Measurements from ENCODE around the gene KRTAP4-11.
"Not testable (repeated sequence)": the region's sequence is repeated elsewhere in the genome, so short reads cannot be mapped to it uniquely, and the experiment has no call there.

The KRTAP4-11 gene

DNA sequence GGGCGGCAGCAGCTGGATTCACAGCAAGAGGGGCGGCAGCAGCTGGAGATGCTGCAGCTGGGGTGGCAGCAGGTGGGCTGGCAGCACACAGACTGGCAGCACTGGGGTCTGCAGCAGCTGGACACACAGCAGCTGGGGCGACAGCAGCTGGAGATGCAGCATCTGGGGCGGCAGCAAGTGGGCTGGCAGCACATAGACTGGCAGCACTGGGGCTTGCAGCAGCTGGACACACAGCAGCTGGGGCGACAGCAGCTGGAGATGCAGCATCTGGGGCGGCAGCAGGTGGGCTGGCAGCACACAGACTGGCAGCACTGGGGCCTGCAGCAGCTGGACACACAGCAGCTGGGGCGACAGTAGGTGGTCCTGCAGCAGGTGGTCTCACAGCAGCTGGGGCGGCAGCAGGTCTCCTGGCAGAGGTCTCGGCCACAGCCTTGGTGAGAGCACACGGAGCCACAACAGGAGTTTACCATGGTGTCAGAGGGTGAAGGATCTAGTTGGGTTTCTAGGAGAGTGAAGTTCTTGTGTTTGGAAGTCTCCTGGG, at the start of gene KRTAP4-11:
KRTAP4-11 (minus strand) TSS at position 528 of the 541 bp plus-strand sequence; CDS start at position 470, 58 bp downstream.
- not testable (repeated sequence) for DNase-seq

DNA sequence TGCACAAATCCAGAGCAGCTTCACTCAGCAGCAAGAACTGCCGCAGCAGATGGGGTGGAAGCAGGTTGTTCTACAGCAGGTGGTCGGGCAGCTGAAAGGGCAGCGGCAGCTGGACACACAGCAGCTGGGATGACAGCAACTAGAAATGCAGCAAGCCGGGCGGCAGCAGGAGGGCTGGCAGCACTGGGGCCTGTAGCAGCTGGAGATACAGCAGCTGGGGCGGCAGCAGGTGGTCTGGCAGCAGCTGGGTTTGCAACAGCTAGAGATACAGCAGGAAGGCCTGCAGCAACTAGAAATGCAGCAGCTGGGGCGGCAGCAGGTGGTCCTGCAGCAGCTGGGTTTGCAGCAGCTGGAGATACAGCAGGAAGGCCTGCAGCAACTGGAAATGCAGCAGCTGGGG, 49.4 kb upstream of the KRTAP4-11 start:
- DNase-seq = no peak

DNA sequence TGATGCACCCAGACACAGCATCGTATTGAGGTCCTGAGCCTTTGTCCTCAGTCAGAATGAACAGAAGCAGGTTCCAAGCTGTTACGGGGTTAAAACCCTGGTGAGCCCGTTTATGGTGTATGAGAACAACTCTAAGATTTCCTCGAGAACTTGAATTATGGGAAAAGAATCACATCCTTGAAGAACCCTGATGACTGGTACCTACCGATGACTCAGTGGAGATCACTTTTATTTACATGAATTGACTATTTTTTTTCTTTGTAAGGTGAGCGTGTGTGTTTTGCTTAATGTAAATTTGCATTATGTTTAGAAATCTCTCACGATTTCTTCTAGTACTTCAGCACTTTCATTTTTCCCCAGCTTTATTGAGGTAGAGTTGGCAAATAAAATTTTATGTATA, 45.7 kb upstream of the KRTAP4-11 start:
- DNase-seq = no peak

DNA sequence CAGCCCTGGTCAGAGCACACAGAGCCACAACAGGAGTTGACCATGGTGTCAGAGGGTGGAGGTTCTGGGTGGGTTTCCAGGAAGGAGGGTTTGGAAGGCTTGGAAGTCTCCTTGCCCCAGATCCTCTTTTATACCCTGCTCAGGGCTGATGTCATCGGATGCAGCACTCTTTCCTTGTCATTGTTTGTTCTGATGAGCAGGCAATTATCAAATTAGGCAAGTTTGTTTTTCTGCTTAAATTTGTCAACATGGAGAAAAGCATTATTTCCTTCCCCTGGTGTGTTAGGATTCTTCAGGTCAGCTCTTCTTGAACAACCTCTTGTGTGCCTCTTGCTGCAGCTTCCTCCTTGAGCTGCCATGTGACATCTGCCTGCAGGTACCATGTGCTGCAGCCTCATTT, 42.5 kb upstream of the KRTAP4-11 start, which contains the start of gene KRTAP4-4:
KRTAP4-4 (minus strand) TSS at position 101 of the 400 bp plus-strand sequence; CDS start at position 44, 57 bp downstream.
- no peak for DNase-seq

DNA sequence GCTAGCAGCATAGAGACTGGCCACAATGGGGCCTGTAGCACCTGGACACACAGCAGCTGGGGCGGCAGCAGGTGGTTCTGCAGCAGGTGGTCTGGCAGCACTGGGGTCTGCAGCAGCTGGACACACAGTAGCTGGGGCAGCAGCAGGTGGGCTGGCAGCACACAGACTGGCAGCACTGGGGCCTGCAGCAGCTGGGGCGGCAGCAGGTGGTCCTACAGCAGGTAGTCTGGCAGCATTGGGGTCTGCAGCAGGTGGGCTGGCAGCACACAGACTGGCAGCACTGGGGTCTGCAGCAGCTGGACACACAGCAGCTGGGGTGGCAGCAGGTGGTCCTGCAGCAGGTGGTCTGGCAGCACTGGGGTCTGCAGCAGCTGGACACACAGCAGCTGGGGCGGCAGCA, 42.0 kb upstream of the KRTAP4-11 start:
- DNase-seq = not testable (repeated sequence)

DNA sequence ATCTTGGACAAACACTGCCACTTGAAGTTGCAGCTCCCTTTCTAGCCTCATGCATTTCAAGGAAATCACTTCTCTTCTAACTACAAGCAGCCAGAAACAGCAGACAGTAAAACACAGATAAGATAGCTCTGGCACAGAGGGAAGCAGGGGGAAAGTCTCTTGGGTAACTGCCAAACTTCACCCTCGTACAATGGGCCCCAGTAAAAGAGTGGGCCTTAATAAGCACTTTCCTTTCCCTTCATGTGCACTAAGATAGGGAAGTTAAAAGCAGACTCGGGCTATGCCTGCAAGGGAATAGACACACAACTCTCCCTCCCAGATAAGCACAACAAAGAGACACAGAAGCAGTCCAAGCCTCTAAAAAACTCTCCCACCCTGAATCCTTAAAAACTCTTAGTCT, 35.7 kb upstream of the KRTAP4-11 start:
- no peak for DNase-seq

DNA sequence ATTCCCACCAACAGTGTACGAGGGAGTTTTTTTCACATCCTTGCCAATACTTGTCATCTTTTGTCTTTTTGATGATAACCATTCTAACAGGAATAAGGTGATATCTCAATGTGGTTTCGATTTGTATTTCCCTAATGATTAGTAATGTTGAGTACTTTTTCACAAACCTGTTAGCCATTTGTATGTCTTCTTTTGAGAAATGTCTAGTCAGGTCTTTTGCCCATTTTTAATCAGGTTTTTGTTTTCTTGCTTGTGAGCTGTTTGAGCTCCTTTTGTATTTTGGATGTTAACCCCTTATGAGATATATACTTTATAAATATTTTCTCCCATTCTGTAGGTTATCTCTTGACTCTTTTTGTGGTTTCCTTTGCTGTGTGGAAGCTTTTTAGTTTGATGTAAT, 33.4 kb upstream of the KRTAP4-11 start:
- DNase-seq = no peak

DNA sequence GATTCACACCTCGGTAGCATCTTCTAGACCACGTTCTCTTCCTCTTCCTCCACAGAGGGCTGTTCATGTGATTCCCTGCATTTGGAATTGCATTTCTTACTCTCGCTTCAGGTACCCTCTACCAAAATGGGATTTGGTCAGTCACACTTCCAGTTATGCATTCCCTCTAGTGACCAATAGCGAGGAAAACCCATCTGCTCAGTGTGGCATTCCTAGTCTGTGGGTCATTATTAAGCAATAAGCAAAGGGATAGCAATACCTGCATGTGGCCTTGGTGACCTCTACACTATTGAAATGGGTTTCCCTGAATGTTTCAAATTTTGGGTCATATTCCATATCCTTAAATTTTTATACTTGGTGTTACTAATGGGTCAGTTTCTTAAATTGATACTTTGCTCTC, 31.9 kb upstream of the KRTAP4-11 start:
- no peak for DNase-seq

DNA sequence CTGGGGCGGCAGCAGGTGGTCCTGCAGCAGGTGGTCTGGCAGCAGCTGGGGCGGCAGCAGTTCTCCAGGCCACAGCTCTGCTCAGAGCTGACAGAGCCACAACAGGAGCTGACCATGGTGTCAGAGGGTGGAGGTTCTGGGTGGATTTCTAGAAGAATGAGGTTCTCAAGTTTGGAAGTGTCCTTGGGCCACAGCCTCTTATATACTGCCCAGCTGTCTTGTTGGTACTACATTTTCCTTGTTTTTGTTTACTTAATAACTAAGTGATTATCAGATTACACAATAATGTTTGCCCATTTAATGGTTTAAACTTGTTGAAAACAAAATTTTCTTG, 31.4 kb upstream of the KRTAP4-11 start, which contains the start of gene KRTAP4-5:
KRTAP4-5 (minus strand) TSS at position 174 of the 334 bp plus-strand sequence; CDS start at position 116, 58 bp downstream.
- DNase-seq = no peak

DNA sequence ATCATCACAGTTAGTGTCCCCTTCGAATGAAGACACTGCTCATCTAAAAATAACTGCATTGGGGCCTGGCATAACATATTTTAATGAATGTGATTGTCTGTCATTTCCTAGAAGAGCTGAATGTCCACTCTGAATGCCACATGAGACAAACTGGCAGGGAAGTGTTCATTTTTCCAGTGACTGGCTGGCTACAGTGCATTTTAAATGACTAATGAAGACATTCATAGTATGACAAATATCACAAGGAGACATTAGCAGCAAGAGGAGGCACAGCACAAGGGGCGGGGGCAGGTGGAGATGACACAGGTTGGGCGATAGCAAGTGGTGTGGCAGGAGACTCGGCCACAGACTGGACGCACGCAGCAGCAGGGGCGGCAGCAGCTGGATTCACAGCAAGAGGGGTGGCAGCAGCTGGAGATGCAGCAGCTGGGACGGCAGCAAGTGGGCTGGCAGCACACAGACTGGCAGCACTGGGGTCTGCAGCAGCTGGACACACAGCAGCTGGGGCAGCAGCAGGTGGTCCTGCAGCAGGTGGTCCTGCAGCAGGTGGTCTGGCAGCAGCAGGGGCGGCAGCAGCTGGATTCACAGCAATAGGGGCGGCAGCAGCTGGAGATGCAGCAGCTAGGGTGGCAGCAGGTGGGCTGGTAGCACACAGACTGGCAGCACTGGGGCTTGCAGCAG, 30.9 kb upstream of the KRTAP4-11 start:
- not testable (repeated sequence) for DNase-seq

DNA sequence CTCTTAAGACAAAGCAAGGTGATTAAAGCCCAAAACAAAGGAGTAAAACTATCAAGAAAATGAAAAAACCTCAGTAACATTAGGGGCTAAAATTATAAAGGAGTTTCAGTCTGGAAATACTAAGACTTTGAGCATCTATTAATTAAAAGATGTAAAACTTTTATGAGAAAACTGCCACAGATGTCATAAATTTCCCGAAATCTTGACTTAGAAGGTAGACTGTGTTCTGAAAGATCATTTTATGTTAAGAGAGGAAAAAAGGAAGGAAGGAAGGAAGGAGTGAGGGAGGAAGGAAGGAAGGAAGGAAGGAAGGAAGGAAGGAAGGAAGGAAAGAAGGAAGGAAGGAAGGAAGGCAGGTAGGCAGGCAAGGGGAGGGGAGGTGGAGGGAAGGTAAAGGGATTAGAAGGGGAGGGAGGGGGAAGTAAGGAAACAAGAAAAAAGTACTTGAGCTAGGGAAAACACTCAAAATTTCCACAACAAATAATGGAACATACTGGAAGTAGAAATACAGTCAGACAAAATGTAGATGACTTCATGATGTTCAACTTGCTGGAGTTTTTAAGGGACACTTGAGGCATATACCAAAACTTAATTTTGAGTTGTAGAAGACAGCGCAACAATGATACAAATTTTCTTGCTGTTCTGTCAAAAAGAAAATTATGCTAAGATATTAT, 29.5 kb upstream of the KRTAP4-11 start:
- no peak for DNase-seq

DNA sequence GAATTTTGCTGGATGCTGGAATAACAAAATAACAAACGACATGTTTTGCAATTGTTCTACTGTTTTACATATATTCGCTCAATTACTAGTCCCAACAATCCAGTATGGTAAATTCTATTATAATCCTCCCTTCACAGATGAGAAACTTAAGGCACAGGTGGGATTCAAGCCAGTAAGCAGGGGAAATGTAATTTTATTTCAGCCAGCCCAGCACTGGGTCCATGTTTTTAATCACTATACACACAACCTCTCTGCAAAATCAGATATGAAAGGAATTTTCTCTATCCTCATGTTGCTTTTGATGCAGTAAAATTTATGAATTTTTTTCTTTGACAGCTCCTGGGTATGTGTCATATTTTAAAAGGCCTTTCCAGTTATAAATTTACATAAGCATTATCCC, 27.1 kb upstream of the KRTAP4-11 start:
- no peak for DNase-seq

DNA sequence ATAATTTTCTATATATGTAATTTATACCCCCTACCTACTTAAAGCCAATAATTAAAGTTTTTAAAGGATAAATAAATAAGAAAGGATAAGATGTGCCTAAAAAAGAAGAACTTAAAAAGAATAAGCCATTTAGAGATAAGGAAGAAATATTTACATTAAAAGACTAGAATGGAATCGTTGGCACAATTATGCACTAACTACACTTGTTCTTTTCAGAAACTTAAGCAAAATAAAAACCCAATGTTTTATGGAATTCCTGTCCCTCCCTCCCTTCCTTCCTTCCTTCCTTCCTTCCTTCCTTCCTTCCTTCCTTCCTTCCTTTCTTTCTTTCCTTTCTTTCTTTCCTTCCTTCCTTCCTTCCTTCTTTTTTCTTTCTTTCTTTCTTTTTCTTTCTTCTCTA, 26.7 kb upstream of the KRTAP4-11 start:
- DNase-seq = no peak

DNA sequence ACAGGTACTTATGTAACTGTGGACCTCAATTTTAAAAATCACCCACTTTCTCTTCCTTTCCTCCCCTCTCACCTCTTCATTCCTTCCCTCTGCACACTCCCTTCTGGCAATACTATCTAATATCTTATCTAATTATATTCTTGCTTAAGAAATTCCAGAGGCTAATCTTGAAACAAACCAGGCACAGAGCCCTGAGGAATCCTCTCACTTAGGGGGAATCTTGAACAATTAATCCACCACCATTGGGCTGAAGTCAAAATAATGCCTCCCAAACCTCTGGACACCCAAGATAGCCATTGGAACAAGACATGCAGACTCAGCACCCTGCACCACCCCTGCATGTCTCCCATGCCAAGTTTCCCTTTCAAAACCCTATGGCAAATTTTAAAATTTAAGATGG, 23.2 kb upstream of the KRTAP4-11 start:
- no peak for DNase-seq

DNA sequence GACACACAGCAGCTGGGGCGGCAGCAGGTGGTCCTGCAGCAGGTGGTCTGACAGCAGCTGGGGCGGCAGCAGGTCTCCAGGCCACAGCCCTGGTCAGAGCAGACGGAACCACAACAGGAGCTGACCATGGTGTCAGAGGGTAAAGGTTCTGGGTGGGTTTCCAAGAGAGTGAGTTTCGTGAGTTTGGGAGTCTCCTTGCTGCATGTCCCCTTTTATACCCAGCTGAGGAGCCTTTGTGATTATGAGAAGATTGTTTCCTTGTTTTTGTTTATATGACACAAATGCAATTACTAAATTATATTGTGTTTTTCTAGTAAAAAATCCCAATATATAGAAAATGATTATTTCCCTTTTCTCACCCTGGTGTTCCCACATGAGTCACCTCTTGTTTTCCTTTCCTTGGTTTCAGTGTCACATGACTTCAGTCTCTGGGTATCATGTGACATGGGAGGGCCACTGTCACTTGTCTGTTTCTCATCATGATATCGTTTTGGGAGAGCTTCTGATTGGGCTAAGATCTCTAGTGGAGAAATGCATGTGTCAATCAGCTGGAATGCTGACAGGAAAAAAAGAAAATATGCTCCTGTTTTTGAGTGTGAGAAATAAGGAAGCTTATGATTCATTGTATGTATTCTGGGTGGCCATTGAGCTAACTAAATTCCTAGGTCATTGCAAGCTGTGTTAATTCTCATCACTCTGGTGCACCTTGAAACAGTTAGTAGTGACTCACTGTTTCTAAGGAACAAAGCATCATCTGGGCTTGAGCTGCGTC, 22.4 kb upstream of the KRTAP4-11 start, which contains the start of gene KRTAP4-6:
KRTAP4-6 (minus strand) TSS at position 185 of the 772 bp plus-strand sequence; CDS start at position 128, 57 bp downstream.
- no peak for DNase-seq

DNA sequence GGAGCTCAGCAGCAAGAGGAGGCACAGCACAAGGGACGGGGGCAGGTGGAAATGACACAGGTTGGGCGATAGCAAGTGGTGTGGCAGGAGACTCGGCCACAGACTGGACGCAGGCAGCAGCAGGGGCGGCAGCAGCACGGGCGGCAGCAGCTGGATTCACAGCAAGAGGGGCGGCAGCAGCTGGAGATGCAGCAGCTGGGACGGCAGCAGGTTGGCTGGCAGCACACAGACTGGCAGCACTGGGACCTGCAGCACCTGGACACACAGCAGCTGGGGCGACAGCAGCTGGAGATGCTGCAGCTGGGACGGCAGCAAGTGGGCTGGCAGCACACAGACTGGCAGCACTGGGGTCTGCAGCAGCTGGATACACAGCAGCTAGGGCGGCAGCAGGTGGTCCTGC, 21.7 kb upstream of the KRTAP4-11 start:
- not testable (repeated sequence) for DNase-seq

DNA sequence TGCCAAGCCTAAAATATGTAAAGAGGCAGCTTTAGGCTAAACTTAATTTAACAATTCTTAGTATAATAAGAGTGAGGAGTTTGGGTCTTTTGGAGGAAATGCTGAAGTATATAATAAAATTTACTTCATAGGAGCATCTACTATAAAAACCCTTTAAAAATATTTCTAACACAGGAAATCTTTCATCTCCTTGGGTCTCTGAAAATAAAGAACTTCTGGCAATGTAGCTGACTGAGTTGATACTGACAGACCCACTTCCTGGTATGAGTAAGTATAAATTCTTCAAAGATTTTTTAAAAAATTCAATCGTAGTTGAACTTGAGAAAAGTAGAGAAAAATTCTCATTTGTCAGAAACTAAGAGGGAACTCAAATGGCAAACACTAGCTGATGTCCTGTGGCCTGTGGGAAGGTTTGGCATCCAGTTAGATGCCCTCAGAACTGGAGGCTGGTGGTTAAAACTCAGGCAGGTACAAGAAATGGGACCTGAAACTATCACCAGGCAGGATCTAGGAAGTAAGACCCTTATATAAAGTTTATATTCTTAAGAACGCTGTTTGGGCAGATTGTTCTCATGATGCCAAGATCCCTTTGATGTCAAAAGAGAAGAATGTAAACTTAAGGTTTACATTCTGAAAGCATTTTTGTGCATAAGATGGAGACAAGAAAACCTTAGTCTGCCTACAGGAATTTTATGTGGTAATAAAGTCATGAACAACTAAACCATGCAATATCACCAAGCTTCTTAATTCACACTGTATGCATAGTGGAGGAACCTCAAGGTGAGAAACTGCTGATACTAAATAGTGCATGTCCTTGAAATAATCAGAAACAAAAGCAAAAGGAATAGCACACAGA, 15.9 kb upstream of the KRTAP4-11 start:
- DNase-seq = no peak

DNA sequence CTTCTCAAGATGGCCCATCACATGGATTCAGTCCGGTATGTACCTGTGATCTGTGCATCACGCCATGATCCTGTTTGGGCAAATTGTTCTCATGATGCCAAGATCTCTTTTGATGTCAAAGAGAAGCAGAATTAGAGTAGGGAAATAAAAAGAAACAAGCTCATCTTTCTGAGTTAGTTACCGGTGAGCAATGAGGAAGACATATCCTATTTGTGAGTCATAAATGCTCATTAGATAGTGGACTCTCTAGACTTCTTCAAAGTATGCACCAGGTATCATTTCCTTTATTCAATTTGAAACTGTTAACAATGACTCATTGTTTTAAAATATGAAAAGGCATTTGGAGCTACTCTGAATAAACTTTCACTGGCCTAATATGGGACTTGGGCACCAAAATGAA, 13.8 kb upstream of the KRTAP4-11 start:
- no peak for DNase-seq

DNA sequence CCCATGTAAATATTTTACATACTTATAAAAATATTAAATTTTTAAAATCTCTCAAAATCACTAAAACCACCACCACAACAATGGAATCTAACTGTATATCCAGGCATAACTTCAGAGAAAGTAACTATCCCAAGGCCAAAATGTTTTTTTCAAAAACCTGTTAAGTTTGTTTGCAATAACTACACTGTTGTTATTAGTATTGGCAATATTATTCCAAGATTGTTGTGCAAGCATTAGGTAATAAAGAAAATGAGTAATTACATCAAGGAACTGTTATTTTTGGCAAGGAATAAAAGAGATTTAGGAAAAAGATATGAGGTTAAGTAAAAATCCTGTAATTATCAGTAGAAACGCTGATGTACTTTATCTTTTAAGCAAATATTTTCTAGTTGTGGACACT, 9.2 kb upstream of the KRTAP4-11 start:
- no peak for DNase-seq

DNA sequence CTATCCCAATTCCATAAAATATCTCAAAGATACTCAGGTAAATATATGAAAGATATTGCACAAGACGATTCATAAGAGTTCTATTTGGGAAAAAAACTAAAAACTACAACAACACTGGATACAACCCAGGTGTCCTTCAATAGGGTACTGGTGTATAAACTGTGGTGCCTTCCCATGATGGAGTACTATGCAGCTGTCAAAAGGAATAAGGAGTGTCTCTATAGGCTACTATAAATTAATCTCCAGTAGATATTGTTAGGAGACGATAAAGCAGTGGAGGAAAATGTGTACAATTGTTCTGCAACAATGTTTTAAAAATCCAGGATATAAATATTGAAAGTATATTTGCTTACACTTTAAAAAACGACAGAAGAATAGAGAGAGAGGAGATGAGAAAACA, 8.2 kb upstream of the KRTAP4-11 start:
- DNase-seq = no peak

DNA sequence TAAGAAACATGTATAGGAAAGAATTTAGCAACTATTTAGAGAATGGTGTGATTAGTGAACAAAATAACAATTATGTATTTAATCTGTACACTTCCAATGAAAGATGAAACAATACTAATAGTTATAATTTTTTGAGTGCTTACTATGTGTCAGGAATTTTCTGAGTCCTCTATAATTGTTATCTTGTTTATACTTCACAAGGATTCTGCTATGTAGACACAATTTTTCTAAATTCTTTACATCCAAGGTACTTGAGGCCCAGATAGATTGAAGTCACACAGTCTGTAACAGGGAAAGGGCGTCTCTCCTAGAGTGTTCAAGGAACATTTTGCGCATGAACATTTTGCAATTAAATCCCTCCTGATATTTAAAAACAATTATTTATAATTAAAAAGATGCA, 6.9 kb upstream of the KRTAP4-11 start:
- DNase-seq = no peak

DNA sequence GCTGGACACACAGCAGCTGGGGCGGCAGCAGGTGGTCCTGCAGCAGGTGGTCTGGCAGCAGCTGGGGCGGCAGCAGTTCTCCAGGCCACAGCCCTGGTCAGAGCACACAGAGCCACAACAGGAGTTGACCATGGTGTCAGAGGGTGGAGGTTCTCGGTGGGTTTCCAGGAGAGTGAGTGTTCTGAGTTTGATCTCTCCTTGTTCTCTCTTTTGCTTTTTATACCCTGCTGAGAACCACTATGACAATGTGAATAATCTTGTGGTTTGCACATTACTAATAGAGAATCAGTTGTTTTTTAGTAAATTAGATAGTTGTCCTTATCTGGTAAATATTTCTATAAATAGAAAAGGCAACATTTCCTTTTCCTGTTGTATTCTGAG, 5.8 kb upstream of the KRTAP4-11 start, which contains the start of gene KRTAP4-12:
KRTAP4-12 (minus strand) TSS at position 192 of the 381 bp plus-strand sequence; CDS start at position 132, 60 bp downstream.
- DNase-seq = not testable (repeated sequence)
